Retina (tissue), 1 donor: ENCODE measurements around the gene MTREX.

Experiments
- DNase-seq: peaks from one replicate; pipeline ENCODE4 v3.0.0-alpha.2; 2016

Gene MTREX

GRCh38 chr5:55325621-55326020, 17.8 kb downstream of the MTREX start:
- no peak for DNase-seq

DNA sequence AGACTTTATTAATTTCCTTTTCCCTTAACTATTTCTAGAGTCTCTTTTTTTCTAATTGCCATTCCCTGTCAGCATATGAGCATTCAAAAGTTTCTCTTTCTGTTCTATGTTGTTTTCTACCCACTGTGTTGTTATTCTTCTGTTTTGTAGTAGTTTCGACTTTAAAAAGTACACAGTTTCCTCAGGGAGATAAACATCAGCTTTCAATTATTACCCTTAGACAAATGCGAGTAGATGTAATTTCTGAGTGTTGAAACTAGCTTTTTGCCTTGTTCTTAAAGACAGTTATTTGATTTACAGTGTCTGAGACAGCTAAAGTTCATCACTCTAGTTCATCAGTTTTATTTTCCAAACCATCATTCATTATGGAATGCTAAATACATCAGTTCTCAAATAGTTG, 19.5 kb downstream of the MTREX start:
- no peak for DNase-seq

DNA sequence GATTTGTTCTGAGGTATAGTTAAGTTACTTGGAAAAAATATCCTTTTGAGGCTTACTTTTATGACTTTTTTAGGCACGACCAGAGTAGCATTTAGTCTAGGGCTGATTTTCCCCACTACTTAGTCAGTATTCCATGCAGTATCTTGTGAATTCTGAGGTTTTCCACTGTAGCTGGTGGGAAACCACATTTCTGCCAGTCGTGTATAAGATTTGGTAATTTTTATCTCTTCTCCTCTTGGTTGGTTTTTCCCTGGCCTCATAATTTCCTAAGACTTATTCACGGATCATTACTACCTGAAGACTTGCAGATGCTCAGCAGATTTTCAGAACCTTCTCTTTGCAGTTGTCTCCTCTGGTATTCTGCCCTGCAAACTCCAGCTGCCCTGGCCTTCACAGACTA, 23.5 kb downstream of the MTREX start:
- no peak for DNase-seq

DNA sequence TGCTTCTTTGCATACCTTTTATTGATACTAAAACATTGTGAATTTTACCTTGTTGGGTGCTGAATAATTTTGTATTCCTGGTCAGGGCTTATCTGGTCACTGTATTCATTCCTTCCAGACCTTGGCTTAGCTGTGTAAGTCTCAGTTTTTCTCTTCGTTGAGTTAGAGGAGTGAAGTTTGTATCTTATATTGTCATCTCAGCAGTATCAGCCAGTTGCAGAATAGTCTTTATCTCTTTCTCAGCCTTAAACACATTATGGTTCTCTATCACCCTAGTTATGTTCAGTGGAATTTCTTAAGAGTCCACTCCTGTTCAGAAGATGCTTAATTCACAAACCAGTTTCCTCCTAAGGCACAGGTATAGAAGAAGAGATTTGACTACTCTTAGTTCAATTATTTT, 25.2 kb downstream of the MTREX start:
- no peak for DNase-seq

- DNase-seq = no peak
These were observed 26.0 kb downstream of the MTREX start for GRCh38 chr5:55333811-55334210.

GRCh38 chr5:55338092-55338613, 30.4 kb downstream of the MTREX start:
- no peak for DNase-seq

GRCh38 chr5:55338810-55339243, 31.0 kb downstream of the MTREX start:
- no peak for DNase-seq

DNA sequence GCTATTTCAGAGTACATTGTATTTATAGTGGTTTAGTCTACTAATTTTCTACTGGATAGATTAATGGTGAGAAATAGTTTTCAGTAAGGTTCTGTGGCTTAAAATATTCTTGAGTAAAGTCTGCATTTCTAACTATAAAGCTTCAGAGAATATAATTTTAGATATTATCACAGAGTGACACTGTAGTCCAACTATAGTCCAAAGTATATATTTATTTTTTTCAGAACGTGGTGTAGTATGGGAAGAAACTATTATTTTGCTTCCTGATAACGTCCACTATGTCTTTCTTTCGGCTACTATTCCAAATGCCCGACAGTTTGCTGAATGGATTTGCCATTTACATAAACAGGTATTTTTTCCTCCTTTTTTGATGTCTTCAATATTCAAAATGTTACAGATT, 35.3 kb downstream of the MTREX start:
- no peak for DNase-seq

- DNase-seq = no peak
These were observed 35.8 kb downstream of the MTREX start for GRCh38 chr5:55343609-55344008.

GRCh38 chr5:55344392-55344992, 36.7 kb downstream of the MTREX start:
- peak; percentile 38 for DNase-seq

GRCh38 chr5:55345327-55345726, 37.5 kb downstream of the MTREX start:
- no peak for DNase-seq

- DNase-seq = no peak
These were observed 40.0 kb downstream of the MTREX start for GRCh38 chr5:55347786-55348185.

GRCh38 chr5:55350754-55351153, 43.0 kb downstream of the MTREX start:
- DNase-seq = no peak

- DNase-seq = no peak
These were observed 49.1 kb downstream of the MTREX start for GRCh38 chr5:55356896-55357295.

GRCh38 chr5:55360190-55360589, 52.4 kb downstream of the MTREX start:
- no peak for DNase-seq

DNA sequence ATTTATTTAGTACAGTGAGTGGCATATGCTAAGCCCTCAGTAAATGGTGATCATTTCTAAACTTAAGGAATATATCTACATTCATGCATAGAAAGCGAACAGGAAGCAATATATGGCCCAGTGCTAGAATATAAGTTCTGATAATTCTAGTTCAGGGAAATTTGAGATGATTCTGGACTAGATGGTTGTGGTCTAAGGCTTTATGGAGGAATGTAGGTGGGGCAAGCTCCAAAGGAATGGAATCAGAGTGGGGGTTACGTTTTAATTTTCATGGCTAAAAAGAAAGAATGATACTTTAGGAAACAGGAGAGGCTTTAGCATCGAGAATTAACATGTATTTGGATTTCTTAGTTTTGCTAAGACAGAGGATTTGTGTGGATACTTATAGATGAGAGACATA, 56.1 kb downstream of the MTREX start:
- DNase-seq = no peak

DNA sequence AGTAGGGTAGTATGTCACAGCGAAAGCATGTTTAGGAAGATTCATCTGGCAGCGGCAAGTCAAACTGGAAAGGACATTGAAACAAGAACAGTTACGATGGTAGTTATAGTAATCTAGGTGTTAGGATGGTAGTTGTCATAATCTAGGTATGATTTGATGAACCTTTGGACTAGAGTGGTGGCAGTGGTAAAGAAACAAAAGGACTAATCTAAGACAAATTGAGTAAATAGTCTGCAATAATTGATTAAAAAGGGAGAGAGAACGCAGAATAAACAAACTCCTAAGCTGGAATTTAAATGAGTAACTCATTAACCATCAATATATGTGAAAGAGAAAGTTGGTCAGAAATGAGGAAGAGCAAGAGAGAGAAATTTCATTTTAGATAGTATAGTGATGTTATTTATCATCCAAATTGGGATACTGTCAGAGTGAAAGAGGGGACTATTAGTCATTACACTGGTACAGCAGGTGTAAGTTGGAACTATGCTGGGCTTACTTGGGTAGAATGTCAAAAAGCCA, 56.8 kb downstream of the MTREX start:
- no peak for DNase-seq

DNA sequence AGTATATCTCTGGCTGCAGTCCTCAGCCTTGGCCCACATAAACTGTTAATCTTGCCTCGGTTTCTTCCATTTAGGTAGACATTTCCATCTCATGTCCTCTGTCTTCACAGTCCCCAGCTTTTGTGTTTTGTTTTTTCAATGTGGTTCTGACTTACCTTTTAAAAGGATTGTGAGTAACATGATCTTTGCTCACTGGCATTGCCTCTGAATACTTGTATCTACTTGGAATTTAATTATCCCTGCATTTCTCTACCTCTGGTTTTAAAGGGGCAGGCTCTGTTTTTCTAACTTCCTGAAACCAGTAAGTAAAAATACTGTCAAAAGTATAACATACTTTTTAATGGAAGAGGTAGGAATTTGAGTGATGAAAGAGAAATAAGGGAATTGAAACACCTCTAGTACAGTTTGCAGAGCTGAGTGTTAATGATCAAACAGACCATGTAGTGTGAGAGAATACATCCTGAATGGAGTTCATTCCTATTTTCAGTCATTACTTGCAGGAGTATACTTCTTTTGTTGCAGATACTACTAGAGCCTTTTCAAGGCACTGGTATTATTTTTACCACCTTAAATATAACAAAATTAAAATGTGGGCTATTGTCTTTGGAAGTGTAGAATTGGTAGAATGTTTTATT, 62.6 kb downstream of the MTREX start:
- no peak for DNase-seq

DNA sequence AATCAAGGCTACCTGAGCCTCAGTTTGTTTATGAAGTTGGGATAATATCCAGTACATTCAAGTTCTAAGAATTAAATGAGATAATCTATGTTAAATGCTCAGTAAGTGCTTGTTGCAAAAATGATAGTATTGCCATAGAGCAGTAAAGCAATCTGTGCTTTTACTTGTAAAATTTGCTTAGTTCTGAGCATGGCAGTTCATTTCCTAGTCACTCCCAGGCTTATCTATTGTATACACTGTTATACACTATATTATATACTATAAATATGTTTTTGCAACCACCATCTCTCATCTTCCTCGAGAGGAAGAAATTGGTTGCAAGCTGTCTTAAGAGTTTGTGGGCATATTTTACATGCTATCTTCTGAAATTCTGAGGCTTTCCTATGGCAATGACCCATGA, 63.4 kb downstream of the MTREX start:
- no peak for DNase-seq

GRCh38 chr5:55372130-55372925, 64.5 kb downstream of the MTREX start:
- no peak for DNase-seq

DNA sequence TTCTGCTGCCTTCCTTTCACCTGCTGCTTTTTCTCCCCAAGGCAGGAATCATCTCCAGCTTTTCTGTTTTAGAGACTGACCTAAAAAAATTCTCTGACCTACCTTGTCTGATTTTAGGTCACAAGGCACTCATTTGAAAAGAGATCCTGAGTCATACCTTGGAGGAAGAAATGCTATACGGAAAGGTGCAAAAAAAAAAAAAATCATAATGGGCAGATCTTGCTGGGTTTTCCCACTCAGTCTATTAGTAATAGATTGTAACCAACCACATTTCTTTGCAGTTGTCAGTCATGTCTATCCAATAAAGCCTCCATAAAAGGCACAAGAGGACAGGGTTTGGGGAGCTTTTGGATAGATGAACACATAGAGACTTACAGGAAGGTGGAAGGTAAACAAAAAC, 70.0 kb downstream of the MTREX start:
- no peak for DNase-seq

DNA sequence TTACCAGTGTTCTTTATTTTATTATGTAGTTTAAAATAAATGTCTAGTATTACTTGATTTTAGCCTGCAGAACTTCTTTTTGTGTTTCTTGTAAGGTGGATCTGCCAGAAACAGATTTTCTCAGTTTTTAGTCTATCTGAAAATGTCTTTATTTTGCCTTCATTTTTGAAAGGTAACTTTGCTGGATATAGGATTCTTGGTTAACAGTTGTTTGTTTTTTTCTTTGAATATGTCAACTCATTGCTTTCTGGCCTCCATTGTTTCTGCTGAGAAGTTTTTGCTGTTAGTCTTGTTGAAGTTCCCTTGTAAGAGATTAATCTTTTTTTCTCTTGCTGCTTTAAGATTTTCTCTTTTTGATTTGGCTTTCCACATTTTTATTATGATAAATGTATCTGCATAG, 75.5 kb downstream of the MTREX start:
- DNase-seq = no peak

DNA sequence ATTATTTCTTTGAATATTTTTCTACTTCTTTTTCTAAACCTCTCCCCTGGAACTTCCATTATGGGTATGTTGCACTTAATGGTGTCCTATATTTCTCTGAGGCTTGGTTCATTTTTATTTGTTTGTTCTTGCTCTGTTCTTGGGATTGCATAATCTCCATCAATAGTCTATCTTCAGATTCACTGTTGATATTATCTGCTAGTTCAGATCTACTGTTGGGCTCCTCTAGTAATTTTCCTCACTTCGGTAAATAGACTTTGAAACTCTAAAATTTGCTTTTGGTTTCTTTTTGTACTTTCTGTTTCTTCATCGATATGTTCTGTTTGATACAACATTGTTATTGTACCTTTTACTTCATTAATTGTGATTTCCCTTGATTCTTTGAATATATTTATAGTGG, 76.3 kb downstream of the MTREX start:
- no peak for DNase-seq

- DNase-seq = no peak
These were observed 77.4 kb downstream of the MTREX start for GRCh38 chr5:55385227-55385626.
